Smooth muscle cell (in vitro differentiated cells): ENCODE measurements around the gene ING1. TPM values are rescaled to one million over a fixed set of nuclear protein-coding genes. Genes with fewer than 3 reads are reported as not detected.
"Not testable (repeated sequence)": the region's sequence is repeated elsewhere in the genome, so short reads cannot be mapped to it uniquely, and the experiment has no call there.

ENCODE experiments used
- DNase-seq: peaks from one replicate; lab custom pipeline; 2025; ENCODE audit not compliant: unreplicated experiment; lab: John Stamatoyannopoulos, UW
- H2AFZ ChIP-seq: fragments of 200-600 bp; sonication (generic); 2 replicates; pipeline ENCODE4 v1.6.0; 2016; ENCODE audit warnings: antibody characterized with exemption, low read depth, mild to moderate bottlenecking
- H3F3A ChIP-seq: fragments of 200-600 bp; sonication (generic); 2 replicates; pipeline ENCODE4 v1.6.0; 2017; ENCODE audit warnings: antibody characterized with exemption, low read depth
- H3K27ac ChIP-seq: fragments of 200-600 bp; sonication (generic); 2 replicates; pipeline ENCODE4 v1.5.1; 2016; ENCODE audit warnings: low read depth, mild to moderate bottlenecking
- H3K27me3 ChIP-seq: fragments of 200-600 bp; sonication (generic); 2 replicates; pipeline ENCODE4 v1.6.1; 2016; ENCODE audit warnings: low read depth, mild to moderate bottlenecking
- H3K36me3 ChIP-seq: fragments of 200-600 bp; sonication (generic); 2 replicates; pipeline ENCODE4 v1.5.1; 2016; ENCODE audit warnings: low read depth
- H3K4me1 ChIP-seq: fragments of 200-600 bp; sonication (generic); 2 replicates; pipeline ENCODE4 v1.5.1; 2016; ENCODE audit warnings: low read depth
- H3K4me2 ChIP-seq: fragments of 200-600 bp; sonication (generic); 2 replicates; pipeline ENCODE4 v1.6.0; 2016; ENCODE audit warnings: mild to moderate bottlenecking
- H3K4me3 ChIP-seq: fragments of 200-600 bp; sonication (generic); 2 replicates; pipeline ENCODE4 v1.5.1; 2016; ENCODE audit warnings: mild to moderate bottlenecking
- H3K79me2 ChIP-seq: fragments of 200-600 bp; sonication (generic); 2 replicates; pipeline ENCODE4 v1.6.0; 2016; ENCODE audit warnings: low read depth, mild to moderate bottlenecking
- H3K9ac ChIP-seq: fragments of 200-600 bp; sonication (generic); 2 replicates; pipeline ENCODE4 v1.6.0; 2016; ENCODE audit warnings: low read depth
- H3K9me3 ChIP-seq: fragments of 200-600 bp; sonication (generic); replicated peaks from 2 replicates; pipeline ENCODE4 v1.5.1; 2016; ENCODE audit warnings: low read depth
- H4K20me1 ChIP-seq: fragments of 200-600 bp; sonication (generic); 2 replicates; pipeline ENCODE4 v1.6.0; 2016; ENCODE audit warnings: low read depth
- CTCF ChIP-seq: fragments of 200-600 bp; sonication (generic); IDR thresholded peaks from 2 replicates; pipeline ENCODE4 v1.5.1; 2017; ENCODE audit warnings: borderline replicate concordance, mild to moderate bottlenecking, antibody characterized with exemption; ENCODE audit not compliant: insufficient read depth, poor library complexity, severe bottlenecking
- WGBS: methylation state at CpG from one replicate; pipeline ENCODE4 v1.1.7; 2016; ENCODE audit warnings: low lambda C conversion rate; 5-methylcytosine and 5-hydroxymethylcytosine counted together
- polyA plus RNA-seq: library from polyadenylated mRNA; unstranded; fragments of >200 nt; fragmentation: Nextera tagmentation; extraction: Ambion mirVana; gene quantifications from 2 replicates; pipeline ENCODE4 v1.2.1, GENCODE V29; 2016
- total RNA-seq: library from RNA; depleted of rRNA; stranded (reverse); fragments of >200 nt; gene quantifications from 2 replicates; pipeline ENCODE4 v1.2.3, GENCODE V29; 2014

The ING1 gene
- total and polyA plus RNA-seq, 2 experiments from 2014 or later, result 13.8 to 29.3 TPM

DNA sequence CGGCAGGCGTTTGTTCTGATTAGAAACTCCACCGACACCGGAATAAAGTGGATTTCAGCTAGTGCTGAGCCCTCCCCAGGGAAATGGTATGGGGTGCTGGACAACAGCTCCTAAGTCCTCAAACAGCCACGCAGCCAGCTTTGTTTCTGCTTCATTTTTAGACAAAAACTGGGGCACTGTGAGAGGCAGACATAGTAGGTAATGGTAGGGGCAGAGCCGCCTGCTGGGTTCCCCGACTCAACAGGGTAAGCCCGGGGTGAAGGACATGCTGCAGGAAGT is 47.3 kb upstream of the ING1 start:
- peaks cover 19% of the 10 kb centered on the region for H3K36me3 ChIP-seq

DNA sequence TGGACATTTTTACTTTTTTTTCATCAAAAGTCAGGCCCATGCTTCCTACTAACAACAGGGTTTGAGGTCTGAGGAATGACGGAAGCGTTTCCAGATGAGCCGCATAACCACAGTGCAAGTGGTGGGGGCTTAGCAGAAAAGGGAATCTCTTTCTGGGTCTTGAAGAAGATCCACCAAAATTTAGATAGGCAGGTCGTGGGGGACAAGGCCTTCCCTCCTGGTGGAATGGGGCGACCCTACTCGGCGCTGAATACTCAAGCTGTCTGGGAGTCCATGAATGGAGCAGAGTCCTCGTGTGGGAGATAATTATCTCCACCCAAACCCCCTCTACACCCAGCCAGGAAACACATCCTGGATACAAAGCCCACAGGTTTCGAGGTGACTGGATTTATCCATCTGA is 44.5 kb upstream of the ING1 start:
- Histone ChIP-seq H3K27ac (no peak overlapping the region), H3K9me3 (no peaks in the 10 kb centered on the region), H3K79me2 (peaks cover under 1% of the 10 kb centered on the region), H3F3A (no peaks in the 10 kb centered on the region), H3K4me1 (no peaks in the 10 kb centered on the region), H4K20me1 (peaks cover 4% of the 10 kb centered on the region), H3K27me3 (no peaks in the 10 kb centered on the region), H3K4me2 (no peak overlapping the region), H3K4me3 (no peak overlapping the region), H2AFZ (no peak overlapping the region), H3K36me3 (peaks cover 19% of the 10 kb centered on the region), H3K9ac (no peak overlapping the region)
- TF ChIP-seq CTCF, result no peak
- no peak for DNase-seq
- WGBS, result 87% methylated on average over 9 of the region's 9 CpGs

More for the DNA sequence above, 47.3 kb upstream of the ING1 start:
- TF ChIP-seq CTCF, result no peak
- no peak for DNase-seq
- Histone ChIP-seq H2AFZ (no peak overlapping the region), H3K9ac (no peak overlapping the region), H3K4me3 (no peak overlapping the region), H3K4me1 (no peaks in the 10 kb centered on the region), H3K9me3 (no peaks in the 10 kb centered on the region), H3K27ac (no peak overlapping the region), H3K27me3 (no peaks in the 10 kb centered on the region), H3F3A (peaks cover 4% of the 10 kb centered on the region), H4K20me1 (peaks cover 9% of the 10 kb centered on the region), H3K79me2 (no peaks in the 10 kb centered on the region), H3K4me2 (no peak overlapping the region)
- WGBS, result 97% methylated on average over 8 of the region's 8 CpGs

DNA sequence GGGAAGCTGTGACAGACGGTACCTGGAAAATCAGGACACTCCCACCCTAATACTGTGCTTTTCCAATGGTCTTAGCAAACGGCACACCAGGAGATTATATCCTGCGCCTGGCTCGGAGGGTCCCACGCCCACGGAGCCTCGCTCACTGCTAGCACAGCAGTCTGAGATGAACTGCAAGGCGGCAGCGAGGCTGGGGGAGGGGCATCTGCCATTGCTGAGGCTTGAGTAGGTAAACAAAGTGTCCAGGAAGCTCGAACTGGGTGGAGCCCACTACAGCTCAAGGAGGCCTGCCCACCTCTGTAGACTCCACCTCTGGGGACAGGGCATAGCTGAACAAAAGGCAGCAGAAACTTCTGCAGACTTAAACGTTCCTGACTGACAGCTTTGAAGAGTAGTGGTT is 43.7 kb upstream of the ING1 start:
- WGBS, result 97% methylated on average over 11 of the region's 11 CpGs
- H4K20me1 ChIP-seq, H3K4me1 ChIP-seq, H3K79me2 ChIP-seq, H3K27me3 ChIP-seq, H3K9me3 ChIP-seq, H3K4me2 ChIP-seq, H3K27ac ChIP-seq, H2AFZ ChIP-seq, H3K9ac ChIP-seq, DNase-seq, H3F3A ChIP-seq, H3K4me3 ChIP-seq: not testable (repeated sequence)
- peaks cover 19% of the 10 kb centered on the region for H3K36me3 ChIP-seq

GRCh38 chr13:110676595-110677587 is 36.6 kb upstream of the ING1 start:
- over 99% methylated on average over 18 of the region's 28 CpGs for WGBS

More at GRCh38 chr13:110676595-110677587, 36.6 kb upstream of the ING1 start:
- H3K4me1 ChIP-seq, result no peaks in the 10 kb centered on the region
- peaks cover 4% of the 10 kb centered on the region for H3K36me3 ChIP-seq
- TF ChIP-seq CTCF, result no peak
- H3K79me2 ChIP-seq, result peaks cover 6% of the 10 kb centered on the region
- DNase-seq, result no peak
- no peak overlapping the region for H3K4me3 ChIP-seq
- no peak overlapping the region for H2AFZ ChIP-seq
- H3K27ac ChIP-seq, result no peak overlapping the region
- no peaks in the 10 kb centered on the region for H4K20me1 ChIP-seq
- H3K9me3 ChIP-seq, result no peaks in the 10 kb centered on the region
- H3K9ac ChIP-seq, result no peak overlapping the region
- H3K27me3 ChIP-seq, result no peaks in the 10 kb centered on the region
- no peaks in the 10 kb centered on the region for H3F3A ChIP-seq
- no peak overlapping the region for H3K4me2 ChIP-seq
